ENCODE data around the gene ANKS1B.

ANKS1B gene

GRCh38 chr12:98769068-98769467, 1215.7 kb downstream of the ANKS1B start:
- Histone ChIP-seq H3K36me3 (ENCODE audit: insufficient read depth, low read length) (no peaks in the 10 kb centered on the region), H3K27me3 (ENCODE audit: insufficient read depth, low read length, poor library complexity, severe bottlenecking) (no peaks in the 10 kb centered on the region), H3K4me3 (ENCODE audit: low read length, poor library complexity, severe bottlenecking) (no peak overlapping the region), H3K4me1 (ENCODE audit: insufficient read depth, low read length, poor library complexity, severe bottlenecking) (no peaks in the 10 kb centered on the region), H3K9ac (ENCODE audit: low read depth, low read length, poor library complexity, severe bottlenecking) (no peak overlapping the region), H2AFZ (ENCODE audit: low read length) (no peak overlapping the region), H3K4me2 (ENCODE audit: low read depth, low read length, poor library complexity, severe bottlenecking) (no peak overlapping the region), H3K9me2 (replicated peaks; ENCODE audit: low read depth, low read length) (no peaks in the 10 kb centered on the region), H4K20me1 (ENCODE audit: insufficient read depth, low read length, poor library complexity, severe bottlenecking) (no peaks in the 10 kb centered on the region), H3K9me3 (ENCODE audit: insufficient read depth, low read depth, low read length) (no peaks in the 10 kb centered on the region), H3F3A (ENCODE audit: low read depth) (no peaks in the 10 kb centered on the region), H3K79me2 (ENCODE audit: insufficient read depth, low read length) (no peaks in the 10 kb centered on the region)
- TF ChIP-seq CTCF (conservative IDR thresholded peaks at IDR 0.05; ENCODE audit: low read length) (no peak), EZH2phosphoT487 (IDR thresholded peaks at IDR 0.05; ENCODE audit: borderline replicate concordance) (no peak)

GRCh38 chr12:98767248-98767647, 1217.5 kb downstream of the ANKS1B start:
- no peaks in the 10 kb centered on the region for H4K20me1 ChIP-seq (ENCODE audit: insufficient read depth, low read length, poor library complexity, severe bottlenecking)
- no peak overlapping the region for H3K4me3 ChIP-seq (ENCODE audit: low read length, poor library complexity, severe bottlenecking)
- H3K4me2 ChIP-seq (ENCODE audit: low read depth, low read length, poor library complexity, severe bottlenecking), result no peak overlapping the region
- H3K36me3 ChIP-seq (ENCODE audit: insufficient read depth, low read length), result no peaks in the 10 kb centered on the region
- no peaks in the 10 kb centered on the region for H3K9me3 ChIP-seq (ENCODE audit: insufficient read depth, low read depth, low read length)
- H3K9ac ChIP-seq (ENCODE audit: low read depth, low read length, poor library complexity, severe bottlenecking), result no peak overlapping the region
- no peaks in the 10 kb centered on the region for H3F3A ChIP-seq (ENCODE audit: low read depth)
- no peaks in the 10 kb centered on the region for H3K27me3 ChIP-seq (ENCODE audit: insufficient read depth, low read length, poor library complexity, severe bottlenecking)
- H3K9me2 ChIP-seq (replicated peaks; ENCODE audit: low read depth, low read length), result no peaks in the 10 kb centered on the region
- H2AFZ ChIP-seq (ENCODE audit: low read length), result no peak overlapping the region
- TF ChIP-seq CTCF (conservative IDR thresholded peaks at IDR 0.05; ENCODE audit: low read length) (no peak), EZH2phosphoT487 (IDR thresholded peaks at IDR 0.05; ENCODE audit: borderline replicate concordance) (no peak)
- H3K4me1 ChIP-seq (ENCODE audit: insufficient read depth, low read length, poor library complexity, severe bottlenecking), result no peaks in the 10 kb centered on the region
- H3K79me2 ChIP-seq (ENCODE audit: insufficient read depth, low read length), result no peaks in the 10 kb centered on the region

DNA sequence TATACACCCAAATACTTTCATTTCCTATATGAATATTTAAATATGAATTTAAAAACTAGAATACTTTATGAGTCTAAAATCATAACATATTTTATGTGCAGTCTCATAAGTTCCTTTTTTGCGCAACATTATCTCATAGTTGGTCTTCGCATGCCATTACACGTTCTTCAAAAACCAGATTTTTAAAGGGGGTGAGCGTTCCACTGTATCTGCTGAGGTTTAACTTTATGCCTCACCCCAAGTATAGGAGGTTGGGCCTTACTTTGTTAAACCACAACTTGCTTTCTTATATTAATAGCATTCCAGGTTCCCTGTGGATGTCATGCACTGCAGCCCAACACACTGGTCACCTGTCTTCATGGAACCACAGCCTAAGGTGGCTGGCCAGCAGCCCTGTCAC, 1221.1 kb downstream of the ANKS1B start:
- Histone ChIP-seq H3K4me3 (ENCODE audit: low read length, poor library complexity, severe bottlenecking) (no peak overlapping the region), H3K9me2 (replicated peaks; ENCODE audit: low read depth, low read length) (no peaks in the 10 kb centered on the region), H3F3A (ENCODE audit: low read depth) (no peaks in the 10 kb centered on the region), H4K20me1 (ENCODE audit: insufficient read depth, low read length, poor library complexity, severe bottlenecking) (no peaks in the 10 kb centered on the region), H3K27me3 (ENCODE audit: insufficient read depth, low read length, poor library complexity, severe bottlenecking) (no peaks in the 10 kb centered on the region), H3K4me2 (ENCODE audit: low read depth, low read length, poor library complexity, severe bottlenecking) (no peak overlapping the region), H3K79me2 (ENCODE audit: insufficient read depth, low read length) (no peaks in the 10 kb centered on the region), H3K9ac (ENCODE audit: low read depth, low read length, poor library complexity, severe bottlenecking) (no peak overlapping the region), H3K36me3 (ENCODE audit: insufficient read depth, low read length) (no peaks in the 10 kb centered on the region), H3K9me3 (ENCODE audit: insufficient read depth, low read depth, low read length) (no peaks in the 10 kb centered on the region), H3K4me1 (ENCODE audit: insufficient read depth, low read length, poor library complexity, severe bottlenecking) (no peaks in the 10 kb centered on the region), H2AFZ (ENCODE audit: low read length) (no peak overlapping the region)
- TF ChIP-seq EZH2phosphoT487 (IDR thresholded peaks at IDR 0.05; ENCODE audit: borderline replicate concordance) (no peak), CTCF (conservative IDR thresholded peaks at IDR 0.05; ENCODE audit: low read length) (no peak)
